ENCODE results near the gene LAMB1.

DNA sequence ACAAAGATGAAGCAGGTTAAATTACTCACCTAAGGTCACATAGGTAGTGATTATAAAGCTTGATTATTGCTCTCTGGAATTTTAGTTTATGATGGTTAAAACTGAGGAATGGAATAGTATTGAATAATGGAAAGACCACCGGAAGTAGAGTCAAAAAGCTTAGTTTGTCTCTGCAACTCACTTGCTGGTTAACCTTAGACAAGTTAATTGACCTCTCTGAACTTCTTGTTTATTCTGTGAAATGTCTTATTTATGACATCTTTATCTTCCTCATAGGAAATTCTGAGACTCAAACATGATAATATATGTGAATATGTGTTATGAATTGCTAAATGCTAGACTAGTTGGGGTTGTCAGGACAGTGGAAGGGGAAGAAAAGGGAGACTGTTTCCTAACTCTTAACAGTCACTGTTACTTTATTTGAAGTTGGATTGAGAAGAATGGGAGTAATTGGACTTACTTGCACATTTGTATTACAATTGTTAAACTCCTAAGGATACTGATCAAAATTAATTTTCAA is 102.4 kb downstream of the LAMB1 start:
- TF ChIP-seq, protein P1, sequence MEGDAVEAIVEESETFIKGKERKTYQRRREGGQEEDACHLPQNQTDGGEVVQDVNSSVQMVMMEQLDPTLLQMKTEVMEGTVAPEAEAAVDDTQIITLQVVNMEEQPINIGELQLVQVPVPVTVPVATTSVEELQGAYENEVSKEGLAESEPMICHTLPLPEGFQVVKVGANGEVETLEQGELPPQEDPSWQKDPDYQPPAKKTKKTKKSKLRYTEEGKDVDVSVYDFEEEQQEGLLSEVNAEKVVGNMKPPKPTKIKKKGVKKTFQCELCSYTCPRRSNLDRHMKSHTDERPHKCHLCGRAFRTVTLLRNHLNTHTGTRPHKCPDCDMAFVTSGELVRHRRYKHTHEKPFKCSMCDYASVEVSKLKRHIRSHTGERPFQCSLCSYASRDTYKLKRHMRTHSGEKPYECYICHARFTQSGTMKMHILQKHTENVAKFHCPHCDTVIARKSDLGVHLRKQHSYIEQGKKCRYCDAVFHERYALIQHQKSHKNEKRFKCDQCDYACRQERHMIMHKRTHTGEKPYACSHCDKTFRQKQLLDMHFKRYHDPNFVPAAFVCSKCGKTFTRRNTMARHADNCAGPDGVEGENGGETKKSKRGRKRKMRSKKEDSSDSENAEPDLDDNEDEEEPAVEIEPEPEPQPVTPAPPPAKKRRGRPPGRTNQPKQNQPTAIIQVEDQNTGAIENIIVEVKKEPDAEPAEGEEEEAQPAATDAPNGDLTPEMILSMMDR (IDR thresholded peaks at IDR 0.05; ENCODE audit: low read depth, low read length): no peak
- no peak for TF ChIP-seq EZH2phosphoT487 (IDR thresholded peaks at IDR 0.05; ENCODE audit: low read depth)

Measured in OCI-LY3 (cell line).